ENCODE measurements around the gene TIAM2.
A peak's percentile ranks its signal among the peaks of the same experiment; 100 is the strongest.

Gene TIAM2

DNA sequence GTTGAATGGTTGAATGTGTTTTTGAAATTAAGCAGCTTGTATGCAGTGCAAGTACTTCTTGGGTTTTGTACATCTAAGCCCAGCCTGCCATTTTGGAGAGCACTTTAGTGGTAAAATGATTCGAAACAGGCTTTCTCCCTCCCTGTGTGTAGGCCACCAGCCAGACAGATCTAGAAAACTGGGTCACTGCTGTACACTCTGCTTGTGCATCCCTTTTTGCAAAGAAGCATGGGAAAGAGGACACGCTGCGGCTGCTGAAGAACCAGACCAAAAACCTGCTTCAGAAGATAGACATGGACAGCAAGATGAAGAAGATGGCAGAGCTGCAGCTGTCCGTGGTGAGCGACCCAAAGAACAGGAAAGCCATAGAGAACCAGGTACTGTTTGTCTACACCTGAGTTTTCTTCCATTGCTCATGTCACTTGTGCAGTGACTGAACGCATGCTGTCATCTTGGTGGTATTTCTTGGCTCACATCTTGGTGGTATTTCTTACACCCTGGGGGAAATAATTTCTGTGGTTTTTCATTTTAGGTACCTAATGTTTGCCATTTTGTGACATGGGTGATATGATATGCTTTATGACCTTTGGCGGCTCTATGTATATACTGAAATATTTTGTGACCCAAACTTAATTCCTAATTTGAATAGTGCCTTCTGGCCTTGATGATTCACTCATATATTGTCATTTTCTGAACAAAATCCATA lies 153.0 kb downstream of the TIAM2 start:
- Mint-ChIP-seq H3K27ac (peak overlapping the region; percentile 32), H3K4me1 (ENCODE audit: low read depth) (peaks cover 65% of the 10 kb centered on the region)

DNA sequence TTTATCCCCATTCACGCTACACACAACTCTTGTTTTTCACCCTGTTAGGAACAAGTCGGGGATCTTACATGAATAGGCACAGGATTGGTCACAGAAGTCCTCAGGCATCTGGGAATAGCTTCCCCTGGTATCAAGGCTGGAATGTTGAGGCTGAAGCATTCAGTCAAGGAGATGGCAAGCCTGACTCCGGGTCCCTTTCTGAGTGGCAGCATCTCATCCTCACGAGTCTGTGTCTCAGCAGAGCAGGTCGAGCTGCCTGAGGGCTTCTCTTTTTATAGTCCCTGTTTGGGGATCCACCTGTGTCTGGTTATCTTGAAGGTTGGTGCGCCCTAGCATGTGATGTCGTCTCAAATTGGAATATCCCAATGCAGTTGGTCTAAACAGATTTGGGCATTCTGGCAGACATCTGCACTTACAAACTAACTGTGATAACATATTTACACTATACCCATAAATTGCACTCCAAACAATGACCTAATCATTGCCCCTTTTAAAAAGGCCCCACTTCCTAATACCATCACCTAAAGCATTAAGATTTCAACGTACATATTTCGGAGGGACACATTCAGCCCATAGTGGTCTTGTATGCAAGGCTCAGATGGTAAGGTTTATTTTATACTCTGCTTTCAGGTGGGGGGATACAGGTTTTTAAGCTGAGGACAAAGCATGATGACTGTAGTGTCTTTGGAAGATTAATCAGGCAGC lies 156.0 kb downstream of the TIAM2 start:
- Mint-ChIP-seq H3K4me1 (ENCODE audit: low read depth) (peaks cover 78% of the 10 kb centered on the region), H3K27ac (no peak overlapping the region), H3K27me3 (no peaks in the 10 kb centered on the region), H3K4me3 (no peak overlapping the region), H3K9me3 (no peaks in the 10 kb centered on the region), H3K36me3 (ENCODE audit: low read depth) (peaks cover 40% of the 10 kb centered on the region)
- no peak for DNase-seq

More for the DNA sequence above, 153.0 kb downstream of the TIAM2 start:
- Mint-ChIP-seq H3K27me3 (no peaks in the 10 kb centered on the region), H3K9me3 (no peaks in the 10 kb centered on the region), H3K36me3 (ENCODE audit: low read depth) (peaks cover 57% of the 10 kb centered on the region), H3K4me3 (no peak overlapping the region)
- DNase-seq: no peak

DNA sequence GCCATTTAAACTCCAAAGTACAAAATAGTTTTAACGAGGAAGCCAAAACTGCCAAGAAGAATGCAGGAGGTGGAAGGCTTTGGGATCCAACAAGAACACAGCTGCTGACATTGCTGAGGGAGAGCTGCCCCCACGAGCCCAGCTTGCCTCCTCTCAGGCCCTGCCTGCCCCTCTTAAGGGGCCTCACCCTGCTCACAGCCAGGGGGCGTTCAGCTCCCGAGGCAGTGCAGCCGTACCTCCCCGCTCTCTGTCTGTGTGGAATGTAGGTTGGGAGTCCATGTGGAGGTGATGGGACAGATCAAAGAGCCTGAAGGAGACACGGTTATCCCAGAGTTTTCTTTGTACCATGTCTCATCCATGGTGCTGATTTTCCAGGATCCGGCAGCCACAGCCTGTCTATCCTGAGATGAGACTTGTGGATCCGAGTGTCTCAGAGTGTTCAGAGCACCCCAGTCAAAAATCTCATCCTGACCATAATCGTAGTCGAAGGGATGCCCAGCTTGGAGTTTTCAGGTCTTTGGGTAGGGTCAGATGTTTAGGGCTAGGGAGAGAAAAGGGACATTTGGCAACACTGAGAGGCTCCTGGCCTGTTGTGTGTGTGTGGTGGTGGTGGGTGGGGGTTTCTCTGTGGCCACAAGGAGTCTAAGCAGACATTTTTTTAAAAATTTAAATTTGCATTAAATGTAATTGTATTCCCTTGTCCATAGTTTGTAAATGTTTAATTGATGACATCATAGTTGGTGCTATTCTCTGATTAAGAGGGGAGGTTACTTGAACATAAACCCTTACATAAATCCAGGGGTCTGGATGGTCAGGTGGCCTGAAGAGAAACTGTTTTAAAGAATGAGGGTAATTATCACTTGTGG lies 157.3 kb downstream of the TIAM2 start:
- H3K9me3 Mint-ChIP-seq: no peaks in the 10 kb centered on the region
- DNase-seq: no peak
- peaks cover 38% of the 10 kb centered on the region for H3K36me3 Mint-ChIP-seq (ENCODE audit: low read depth)
- H3K27ac Mint-ChIP-seq: peak overlapping the region; percentile 98
- peaks cover 87% of the 10 kb centered on the region for H3K4me1 Mint-ChIP-seq (ENCODE audit: low read depth)
- H3K27me3 Mint-ChIP-seq: no peaks in the 10 kb centered on the region
- H3K4me3 Mint-ChIP-seq: no peak overlapping the region

DNA sequence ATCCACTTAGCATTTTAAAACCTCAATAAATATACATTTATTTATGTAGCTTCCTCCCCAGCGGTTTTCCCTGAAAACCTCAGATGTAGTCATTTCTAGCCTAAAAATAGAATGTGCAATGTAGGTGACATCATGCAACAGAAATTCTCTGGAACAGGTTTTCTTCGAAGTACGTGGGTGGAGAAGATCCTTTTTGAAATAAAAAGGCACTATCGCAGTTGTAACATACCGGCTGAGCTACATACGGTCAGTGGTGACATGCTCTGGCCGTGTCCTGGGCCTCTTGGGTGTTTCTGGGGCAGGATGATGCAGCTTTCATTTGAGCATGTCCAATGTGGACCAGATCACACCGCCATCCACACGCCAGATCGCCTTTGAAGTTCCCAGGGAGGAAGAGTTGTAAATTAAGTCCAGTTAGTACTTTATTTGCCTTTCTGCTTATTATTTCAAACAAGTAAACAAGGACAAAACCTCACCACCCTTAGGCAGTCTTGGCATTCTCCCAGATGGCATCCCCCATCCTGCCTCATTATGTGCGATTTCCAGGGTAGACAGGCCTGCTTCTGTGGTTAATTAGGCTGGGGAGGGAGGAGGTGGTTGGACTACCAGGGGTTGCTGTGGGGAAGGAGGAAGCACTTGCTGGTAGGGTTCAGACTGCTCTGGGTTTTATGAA lies 159.2 kb downstream of the TIAM2 start:
- peak; percentile 70 for DNase-seq
- no peaks in the 10 kb centered on the region for H3K9me3 Mint-ChIP-seq
- H3K4me3 Mint-ChIP-seq: peak overlapping the region; percentile 49
- peaks cover 31% of the 10 kb centered on the region for H3K36me3 Mint-ChIP-seq (ENCODE audit: low read depth)
- H3K4me1 Mint-ChIP-seq (ENCODE audit: low read depth): peaks cover 90% of the 10 kb centered on the region
- peak overlapping the region; percentile 98 for H3K27ac Mint-ChIP-seq
- no peaks in the 10 kb centered on the region for H3K27me3 Mint-ChIP-seq

DNA sequence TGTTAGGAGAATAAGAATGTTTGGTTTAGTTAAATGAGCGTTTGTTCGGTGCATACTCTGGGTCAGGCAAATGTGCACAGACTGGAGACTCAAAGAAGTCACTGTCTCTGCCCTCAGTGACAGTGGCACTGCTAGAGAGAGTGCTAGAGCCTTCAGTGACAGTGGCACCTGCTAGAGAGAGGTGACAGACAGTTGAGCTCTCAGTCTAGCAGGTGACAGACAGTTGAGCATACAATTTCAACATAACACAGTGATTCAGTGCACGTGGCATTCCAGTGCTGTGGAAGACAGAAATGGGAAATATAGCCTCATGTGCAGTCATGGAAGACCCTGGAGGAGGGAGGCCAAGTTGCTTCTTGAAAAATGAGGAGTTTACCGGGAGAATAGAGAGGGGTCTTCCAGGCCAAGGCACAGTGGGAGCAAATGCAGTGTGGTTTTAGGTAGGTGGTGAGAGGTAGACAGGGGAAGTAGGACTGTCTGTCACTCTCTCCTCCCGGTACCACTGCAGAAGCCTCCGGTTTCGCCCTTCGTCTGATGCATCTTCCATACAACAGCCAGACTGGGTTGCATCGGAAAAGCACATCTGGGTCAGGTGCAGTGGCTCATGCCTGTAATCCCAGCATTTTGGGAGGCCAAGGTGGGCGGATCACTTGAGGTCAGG lies 160.8 kb downstream of the TIAM2 start:
- no peak overlapping the region for H3K4me3 Mint-ChIP-seq
- H3K36me3 Mint-ChIP-seq (ENCODE audit: low read depth): peaks cover 43% of the 10 kb centered on the region
- peaks cover 10% of the 10 kb centered on the region for H3K9me3 Mint-ChIP-seq
- H3K27me3 Mint-ChIP-seq: no peaks in the 10 kb centered on the region
- peak overlapping the region; percentile 98 for H3K27ac Mint-ChIP-seq
- peaks cover 89% of the 10 kb centered on the region for H3K4me1 Mint-ChIP-seq (ENCODE audit: low read depth)
- DNase-seq: peak; percentile 48

DNA sequence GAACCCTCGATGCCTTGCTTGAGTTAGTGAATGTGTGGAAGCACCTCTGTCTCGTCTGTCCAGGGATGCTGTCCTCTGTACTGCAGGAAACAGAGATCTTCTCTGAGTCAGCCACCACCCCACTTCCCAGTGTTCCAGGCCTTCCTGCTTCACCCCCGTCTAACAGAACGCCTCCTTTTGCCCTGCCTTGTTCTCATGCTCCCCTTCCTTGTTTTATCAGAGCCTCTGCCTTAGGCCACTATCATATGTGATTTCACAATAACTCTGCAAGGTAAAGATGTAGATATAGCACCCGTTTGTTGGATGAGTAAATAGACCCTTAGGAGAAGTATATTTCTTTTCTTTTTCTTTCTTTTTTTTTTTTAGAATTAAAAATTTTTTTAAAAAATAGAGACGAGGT lies 162.0 kb downstream of the TIAM2 start:
- Mint-ChIP-seq H3K9me3 (peaks cover 14% of the 10 kb centered on the region), H3K27ac (peak overlapping the region; percentile 77), H3K4me3 (no peak overlapping the region), H3K4me1 (ENCODE audit: low read depth) (peaks cover 84% of the 10 kb centered on the region), H3K36me3 (ENCODE audit: low read depth) (peaks cover 39% of the 10 kb centered on the region), H3K27me3 (no peaks in the 10 kb centered on the region)
- no peak for DNase-seq

DNA sequence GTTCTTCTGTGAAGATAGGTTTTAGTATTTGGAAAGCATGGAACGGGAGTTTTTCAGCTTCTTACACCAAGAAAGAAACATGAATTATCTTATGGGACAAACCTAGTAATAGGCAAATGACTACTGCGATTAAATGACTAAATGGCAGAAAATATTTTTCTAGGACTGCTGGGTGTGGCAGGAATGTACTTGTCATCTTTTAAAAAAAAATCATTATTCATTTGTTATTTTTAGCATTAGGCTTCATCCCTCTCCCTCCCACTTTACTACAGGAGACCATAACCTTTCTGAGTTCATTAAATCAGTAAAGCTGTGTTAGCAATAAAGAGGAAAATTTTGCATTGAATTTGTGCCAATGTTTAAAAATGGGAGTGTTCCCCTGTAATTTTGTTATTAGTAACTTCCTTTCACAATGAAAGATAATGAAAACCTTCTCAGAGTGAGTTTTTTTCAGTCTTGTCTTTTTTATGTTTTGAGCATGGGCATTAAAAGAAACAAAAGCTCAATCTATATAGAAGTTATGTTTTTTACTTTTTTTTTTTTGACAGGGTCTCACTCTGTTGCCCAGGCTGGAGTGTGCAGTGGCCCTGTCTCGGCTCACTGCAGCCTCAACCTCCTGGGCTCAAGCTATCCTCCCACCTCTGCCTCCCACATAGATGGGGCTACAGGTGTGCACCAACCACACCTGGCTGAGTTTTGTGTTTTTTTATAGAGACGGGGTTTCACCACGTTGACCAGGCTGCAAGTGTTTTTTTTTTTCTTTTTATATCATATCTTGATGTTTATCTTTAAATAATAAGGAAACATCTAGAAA lies 163.1 kb downstream of the TIAM2 start:
- no peak for DNase-seq

DNA sequence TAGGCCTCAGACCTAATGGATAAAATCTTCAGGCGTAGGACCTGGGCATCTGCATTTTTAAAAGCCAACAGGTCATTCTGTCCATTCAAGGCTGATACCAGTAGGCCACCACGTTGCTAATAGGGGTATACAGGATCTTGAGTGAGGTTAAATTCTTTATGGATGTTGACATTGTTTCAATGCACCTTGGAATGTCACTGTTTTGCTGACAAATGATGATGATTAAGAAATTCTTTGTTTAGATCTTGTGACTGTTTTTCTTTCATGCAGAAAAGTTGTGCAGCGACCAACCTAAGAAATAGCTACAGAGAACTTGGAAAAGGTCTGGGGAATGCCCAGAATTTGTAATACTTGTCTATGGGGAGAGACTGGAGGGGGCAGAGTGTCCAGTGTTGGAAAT lies 167.6 kb downstream of the TIAM2 start:
- H3K4me1 Mint-ChIP-seq (ENCODE audit: low read depth): peaks cover 46% of the 10 kb centered on the region
- DNase-seq: no peak
- H3K9me3 Mint-ChIP-seq: peaks cover 14% of the 10 kb centered on the region
- peaks cover 7% of the 10 kb centered on the region for H3K27me3 Mint-ChIP-seq
- H3K27ac Mint-ChIP-seq: no peak overlapping the region
- H3K36me3 Mint-ChIP-seq (ENCODE audit: low read depth): peaks cover 48% of the 10 kb centered on the region
- H3K4me3 Mint-ChIP-seq: no peak overlapping the region

More for the DNA sequence above, 163.1 kb downstream of the TIAM2 start:
- Mint-ChIP-seq H3K9me3 (peaks cover 14% of the 10 kb centered on the region), H3K27ac (peak overlapping the region; percentile 94), H3K36me3 (ENCODE audit: low read depth) (peaks cover 35% of the 10 kb centered on the region), H3K4me3 (peak overlapping the region; percentile 57), H3K4me1 (ENCODE audit: low read depth) (peaks cover 74% of the 10 kb centered on the region), H3K27me3 (no peaks in the 10 kb centered on the region)

DNA sequence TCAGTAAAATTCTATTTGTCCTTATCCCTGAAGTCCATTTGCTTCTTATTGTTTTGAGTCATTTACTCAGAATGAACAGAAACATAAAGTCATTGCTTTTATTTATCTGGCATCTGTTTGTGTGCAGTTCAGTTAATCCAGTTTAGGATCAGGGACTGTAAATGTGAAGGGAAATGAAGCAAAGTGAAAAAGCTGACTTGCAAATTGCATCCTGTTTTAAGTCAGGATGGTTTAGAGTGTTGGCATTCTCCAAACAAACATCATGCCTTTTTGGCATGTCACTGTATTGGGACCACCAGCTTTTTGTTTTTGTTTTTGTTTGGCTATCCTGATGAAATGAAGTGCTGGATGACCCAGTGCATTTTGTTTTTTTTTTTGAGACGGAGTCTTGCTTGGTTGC lies 168.5 kb downstream of the TIAM2 start:
- Mint-ChIP-seq H3K9me3 (peaks cover 14% of the 10 kb centered on the region), H3K4me3 (no peak overlapping the region), H3K27ac (no peak overlapping the region), H3K4me1 (ENCODE audit: low read depth) (peaks cover 37% of the 10 kb centered on the region), H3K36me3 (ENCODE audit: low read depth) (peaks cover 47% of the 10 kb centered on the region), H3K27me3 (peaks cover 7% of the 10 kb centered on the region)
- DNase-seq: no peak

DNA sequence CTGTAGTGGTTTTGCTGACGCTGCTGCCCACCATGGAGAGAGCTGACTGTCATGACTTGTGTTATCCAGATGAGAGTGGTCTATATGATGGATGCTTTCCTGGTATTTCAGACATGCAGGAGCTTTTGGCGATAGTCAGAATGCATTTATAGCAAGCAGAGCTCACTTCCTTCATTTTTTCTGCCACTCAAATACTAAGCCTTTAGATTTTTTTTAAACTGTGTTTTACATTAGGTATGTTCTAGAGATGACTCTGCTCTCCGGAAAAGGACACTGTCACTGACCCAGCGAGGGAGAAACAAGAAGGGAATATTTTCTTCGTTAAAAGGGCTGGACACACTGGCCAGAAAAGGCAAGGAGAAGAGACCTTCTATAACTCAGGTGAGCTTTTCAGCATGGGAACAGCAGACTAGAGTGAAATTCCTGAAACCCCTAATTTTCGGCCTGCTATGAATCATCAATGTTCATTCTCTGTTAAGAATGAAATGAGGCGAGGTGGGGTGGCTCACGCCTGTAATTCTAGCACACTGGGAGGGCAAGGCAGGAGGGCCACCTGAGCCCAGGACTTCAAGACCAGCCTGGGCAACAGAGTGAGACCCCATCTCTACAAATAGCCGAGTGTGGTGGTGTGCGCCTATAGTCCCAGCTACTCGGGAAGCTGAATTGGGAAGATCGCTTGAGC lies 170.1 kb downstream of the TIAM2 start:
- H3K4me1 Mint-ChIP-seq (ENCODE audit: low read depth): peaks cover 33% of the 10 kb centered on the region
- no peak overlapping the region for H3K4me3 Mint-ChIP-seq
- H3K27ac Mint-ChIP-seq: no peak overlapping the region
- H3K9me3 Mint-ChIP-seq: peaks cover 8% of the 10 kb centered on the region
- no peak for DNase-seq
- H3K27me3 Mint-ChIP-seq: peaks cover 7% of the 10 kb centered on the region
- peaks cover 52% of the 10 kb centered on the region for H3K36me3 Mint-ChIP-seq (ENCODE audit: low read depth)

DNA sequence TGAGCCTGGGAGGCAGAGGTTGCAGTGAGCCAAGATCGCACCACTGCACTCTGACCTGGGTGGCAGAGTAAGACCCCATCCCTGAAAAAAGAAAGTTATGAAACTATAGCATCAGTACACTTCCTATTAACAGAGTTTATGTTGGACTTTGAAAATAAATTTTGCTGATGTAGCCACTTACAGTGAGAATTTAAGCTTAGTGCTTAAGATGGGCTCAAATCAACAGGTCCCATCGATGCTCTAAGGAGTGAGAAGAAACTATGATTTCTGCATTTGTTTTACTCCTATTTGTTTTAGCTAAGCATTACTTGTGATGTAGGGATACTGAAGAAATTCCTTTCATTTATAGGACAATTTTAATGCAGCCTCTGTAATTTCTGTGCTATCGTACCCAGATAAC lies 175.4 kb downstream of the TIAM2 start:
- Mint-ChIP-seq H3K4me3 (peak overlapping the region; percentile 48), H3K36me3 (ENCODE audit: low read depth) (peaks cover 31% of the 10 kb centered on the region), H3K9me3 (no peaks in the 10 kb centered on the region), H3K4me1 (ENCODE audit: low read depth) (peaks cover 63% of the 10 kb centered on the region), H3K27ac (peak overlapping the region; percentile 94), H3K27me3 (no peaks in the 10 kb centered on the region)
- no peak for DNase-seq

DNA sequence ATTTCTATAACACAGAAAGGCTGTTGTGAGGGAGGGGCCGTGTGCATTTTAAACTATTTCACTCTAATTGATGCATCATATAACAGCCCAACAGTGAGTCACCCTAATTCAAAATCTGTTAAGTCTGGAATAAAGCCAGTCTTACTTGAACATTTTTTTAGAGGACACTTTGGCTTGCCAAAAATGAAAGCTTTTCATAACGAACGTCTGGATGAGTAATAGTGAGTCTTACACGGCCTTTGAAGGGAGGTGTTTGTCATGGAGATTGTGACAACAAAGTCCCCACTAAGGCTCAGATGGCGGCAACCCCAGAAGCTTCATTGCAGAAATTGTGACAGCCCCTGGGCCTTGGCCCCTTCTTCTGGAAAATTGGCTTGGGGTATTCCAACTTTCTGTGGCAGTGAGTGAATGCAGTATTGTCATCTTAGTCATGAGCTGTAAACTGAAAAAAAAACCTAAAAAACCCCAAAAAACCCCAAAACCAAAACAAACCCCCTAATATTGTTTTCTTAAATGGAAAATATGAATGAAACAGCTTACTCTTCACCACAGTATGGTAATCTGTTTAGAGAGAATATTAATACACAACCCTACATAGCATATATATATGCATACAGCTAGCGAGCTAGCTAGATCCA lies 176.1 kb downstream of the TIAM2 start:
- H3K4me1 Mint-ChIP-seq (ENCODE audit: low read depth): peaks cover 63% of the 10 kb centered on the region
- DNase-seq: peak; percentile 84
- peak overlapping the region; percentile 94 for H3K27ac Mint-ChIP-seq
- H3K4me3 Mint-ChIP-seq: peak overlapping the region; percentile 48
- peaks cover 31% of the 10 kb centered on the region for H3K36me3 Mint-ChIP-seq (ENCODE audit: low read depth)
- no peaks in the 10 kb centered on the region for H3K27me3 Mint-ChIP-seq
- no peaks in the 10 kb centered on the region for H3K9me3 Mint-ChIP-seq
